HepG2 (cell line): Measurements from ENCODE around the gene GPX7. TPM values are rescaled to one million over a fixed set of nuclear protein-coding genes. Genes with fewer than 3 reads are reported as not detected.

Experiments
- BCLAF1 ChIP-seq: fragments of 450-650 bp; IDR thresholded peaks from 2 replicates; pipeline ENCODE4 v1.6.1; 2017; ENCODE audit warnings: mild to moderate bottlenecking
- HOXA7 ChIP-seq: sonication (generic); formaldehyde crosslinking; IDR thresholded peaks from 2 replicates; pipeline ENCODE4 v1.8.1; 2022; ENCODE audit warnings: mild to moderate bottlenecking, missing genetic modification reagents, moderate library complexity
- KDM2A ChIP-seq: sonication (generic); formaldehyde crosslinking; IDR thresholded peaks from 2 replicates; pipeline ENCODE4 v1.4.0; 2020; ENCODE audit warnings: low read depth, missing genetic modification reagents, borderline replicate concordance
- RERE ChIP-seq: IDR thresholded peaks from 2 replicates; pipeline ENCODE4 v1.6.1; 2016; ENCODE audit warnings: low read depth, missing genetic modification reagents, missing compliant biosample characterization
- SKI ChIP-seq: fragments of 450-650 bp; IDR thresholded peaks from one replicate; pipeline ENCODE4 v1.6.1; 2018; ENCODE audit warnings: mild to moderate bottlenecking; ENCODE audit not compliant: partially characterized antibody
- SKIL ChIP-seq: sonication (generic); formaldehyde crosslinking; IDR thresholded peaks from 2 replicates; pipeline ENCODE4 v1.8.0; 2022; ENCODE audit warnings: missing genetic modification reagents, mild to moderate bottlenecking, moderate library complexity, borderline replicate concordance
- THAP7 ChIP-seq: sonication (generic); formaldehyde crosslinking; IDR thresholded peaks from 2 replicates; pipeline ENCODE4 v1.8.1; 2023; ENCODE audit warnings: mild to moderate bottlenecking, missing genetic modification reagents
- TIGD3 ChIP-seq: sonication (generic); formaldehyde crosslinking; IDR thresholded peaks from 2 replicates; pipeline ENCODE4 v1.5.1; 2020; ENCODE audit warnings: mild to moderate bottlenecking, missing genetic modification reagents, borderline replicate concordance
- ZBTB49 ChIP-seq: sonication (generic); formaldehyde crosslinking; IDR thresholded peaks from 2 replicates; pipeline ENCODE4 v1.4.0; 2020; ENCODE audit warnings: missing genetic modification reagents, borderline replicate concordance
- ZNF383 ChIP-seq: sonication (generic); formaldehyde crosslinking; IDR thresholded peaks from 2 replicates; pipeline ENCODE4 v1.4.0; 2020; ENCODE audit warnings: missing genetic modification reagents, mild to moderate bottlenecking, borderline replicate concordance
- polyA plus RNA-seq, 8 experiments: library from polyadenylated mRNA; depleted of rRNA in 3 of 8; stranded (reverse) in 7 of 8; unstranded in 1 of 8; fragments of >200 nt; fragmentation: Illumina TruSeq in 4 of 8; extraction: Trizol in 4 of 8; gene quantifications; 2 replicates each; pipeline versions ENCODE4 v1.2.1 to v1.2.3, GENCODE V29; 2011 to 2016; ENCODE audit warnings: low read depth in 4 of 8, missing spikeins in 1 of 8, mixed read lengths in 1 of 8; ENCODE audit not compliant: insufficient read depth in 1 of 8
- total RNA-seq, 5 experiments: library from RNA; depleted of rRNA; stranded (reverse); fragments of >200 nt; fragmentation: Illumina TruSeq; extraction: Trizol; gene quantifications; 2 replicates each; pipeline ENCODE4 v1.2.3, GENCODE V29; 2016; ENCODE audit warnings: low read depth in 1 of 5

Gene GPX7
- total and polyA plus RNA-seq, 2 of the 13 experiments (the other 11 are each of a cell fraction or from before 2014, with no cell fraction given) = 14.1 to 16.2 TPM

GRCh38 chr1:52553362-52554266 is 48.6 kb upstream of the GPX7 start (continued):
- TF ChIP-seq TIGD3 (no peak), ZNF383 (CRISPR knock-in tag) (no peak), RERE (no peak), ZBTB49 (CRISPR knock-in tag) (no peak), SKI (peak; percentile 67), SKIL (CRISPR knock-in tag) (no peak), BCLAF1 (no peak), HOXA7 (no peak), KDM2A (CRISPR knock-in tag) (peak; percentile 84), THAP7 (no peak)
